Erythroblast (primary cell): ENCODE measurements around the gene MAPRE3.

Experiments used
- GATA1 ChIP-seq: IDR thresholded peaks from 2 replicates; pipeline ENCODE4 v1.6.1; 2011; ENCODE audit warnings: low read depth, mild to moderate bottlenecking, control low read depth, low read length, moderate library complexity
- POLR2A ChIP-seq: IDR thresholded peaks from 2 replicates; pipeline ENCODE4 v1.6.1; 2011; ENCODE audit warnings: mild to moderate bottlenecking, low read length

- no peak for TF ChIP-seq POLR2A
- TF ChIP-seq GATA1 = no peak
Measured at GRCh38 chr2:26969077-26969844, 1.2 kb upstream of the MAPRE3 start.
